Activated CD4-positive, alpha-beta T cell treated with anti-CD3 and anti-CD28 coated beads, Interleukin-2, amount 50 U/mL, for 48 hours (primary cell): Measurements from ENCODE around the gene DNASE1.
"Not testable (repeated sequence)": the region's sequence is repeated elsewhere in the genome, so short reads cannot be mapped to it uniquely, and the experiment has no call there.

ENCODE experiments used
- DNase-seq, 2 experiments: peaks; one replicate each; pipeline ENCODE4 v3.0.0-alpha.2; 2020

DNASE1 gene

GRCh38 chr16:3641801-3642396, 12.6 kb upstream of the DNASE1 start:
- no peak for DNase-seq

DNA sequence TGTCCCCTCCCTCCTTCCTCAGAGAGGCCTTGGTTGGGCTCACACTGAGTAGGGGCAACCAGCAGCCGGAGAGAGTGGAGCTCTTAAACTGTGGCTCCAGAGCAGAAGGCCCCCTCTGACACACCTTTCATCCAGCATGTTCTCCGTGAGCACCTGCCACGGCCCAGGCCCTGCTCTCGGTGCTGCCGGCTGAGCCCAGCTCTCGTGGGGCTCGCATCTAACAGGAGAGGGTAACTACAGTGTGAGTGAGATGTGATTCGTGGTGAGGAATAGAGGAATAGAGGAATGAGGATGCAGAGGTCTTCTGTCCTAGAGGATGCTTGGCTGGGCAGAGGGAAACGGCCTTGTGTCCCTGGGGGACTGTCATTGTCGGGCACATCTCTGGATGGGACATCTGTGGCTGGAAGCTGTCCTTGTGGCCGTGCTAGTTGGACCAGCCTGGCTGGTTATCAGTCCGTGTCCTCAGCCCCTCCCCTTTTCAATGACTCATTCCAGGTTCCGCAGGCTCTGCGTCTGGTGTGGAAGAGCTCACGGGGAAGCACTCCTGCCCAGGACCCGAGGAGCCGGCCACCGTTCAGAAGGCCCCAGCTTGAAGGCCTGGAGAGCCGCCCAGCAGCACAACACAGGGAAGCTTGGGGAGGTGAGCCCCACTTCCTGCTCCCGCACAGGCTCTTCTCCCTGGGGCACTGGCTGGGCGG, 11.9 kb upstream of the DNASE1 start:
- no peak for DNase-seq

DNA sequence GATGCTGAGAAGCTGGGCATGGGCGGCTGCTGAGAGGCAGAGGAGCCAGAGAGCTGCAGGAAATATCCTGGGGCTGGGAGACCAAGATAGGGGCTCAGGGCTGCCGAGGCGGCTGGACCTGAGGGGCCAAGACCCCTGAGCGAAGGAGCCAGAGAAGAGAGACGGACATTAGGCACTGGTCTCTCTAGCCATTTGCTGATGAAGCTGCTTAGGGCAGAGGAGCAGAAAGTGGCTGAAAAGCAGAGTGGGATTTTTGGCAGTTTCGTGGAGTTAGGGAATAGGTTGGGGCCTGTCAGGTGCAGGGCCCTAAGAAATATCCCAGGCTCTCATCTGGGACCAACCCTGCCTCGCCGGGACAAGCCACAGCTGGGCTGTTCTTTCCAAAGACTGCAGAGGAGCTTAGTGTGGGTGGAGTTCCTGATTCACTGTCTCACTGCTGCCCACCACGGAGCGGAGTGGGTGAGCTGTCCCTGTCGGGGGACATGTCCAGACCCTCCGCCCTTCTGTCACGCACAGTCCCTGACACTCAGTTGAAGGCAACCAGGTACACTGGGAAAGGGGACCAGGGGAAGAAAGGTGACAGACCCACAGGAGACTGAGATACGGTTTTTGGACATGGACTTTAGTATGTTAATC, 11.3 kb upstream of the DNASE1 start:
- no peak for DNase-seq

DNA sequence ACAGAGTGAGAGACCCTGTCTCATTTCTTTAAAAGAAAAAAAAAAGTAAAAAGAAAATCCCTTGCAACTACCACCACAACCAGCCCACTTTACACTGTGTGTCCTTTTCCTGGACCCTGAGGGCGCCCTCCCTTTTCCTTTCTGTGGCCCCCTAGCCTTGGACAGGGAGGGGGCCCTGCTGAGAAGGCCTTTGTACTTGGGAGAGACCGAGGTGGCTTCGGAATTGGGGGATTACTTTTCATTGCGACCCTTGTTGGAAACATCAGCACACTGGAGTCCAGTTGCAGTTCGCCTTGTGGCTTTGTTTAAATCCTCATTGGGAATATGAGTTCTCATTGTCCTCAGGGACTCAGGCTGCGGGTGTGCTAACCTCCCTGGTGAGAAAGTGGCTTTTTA, 9.4 kb upstream of the DNASE1 start:
- no peak for DNase-seq

DNA sequence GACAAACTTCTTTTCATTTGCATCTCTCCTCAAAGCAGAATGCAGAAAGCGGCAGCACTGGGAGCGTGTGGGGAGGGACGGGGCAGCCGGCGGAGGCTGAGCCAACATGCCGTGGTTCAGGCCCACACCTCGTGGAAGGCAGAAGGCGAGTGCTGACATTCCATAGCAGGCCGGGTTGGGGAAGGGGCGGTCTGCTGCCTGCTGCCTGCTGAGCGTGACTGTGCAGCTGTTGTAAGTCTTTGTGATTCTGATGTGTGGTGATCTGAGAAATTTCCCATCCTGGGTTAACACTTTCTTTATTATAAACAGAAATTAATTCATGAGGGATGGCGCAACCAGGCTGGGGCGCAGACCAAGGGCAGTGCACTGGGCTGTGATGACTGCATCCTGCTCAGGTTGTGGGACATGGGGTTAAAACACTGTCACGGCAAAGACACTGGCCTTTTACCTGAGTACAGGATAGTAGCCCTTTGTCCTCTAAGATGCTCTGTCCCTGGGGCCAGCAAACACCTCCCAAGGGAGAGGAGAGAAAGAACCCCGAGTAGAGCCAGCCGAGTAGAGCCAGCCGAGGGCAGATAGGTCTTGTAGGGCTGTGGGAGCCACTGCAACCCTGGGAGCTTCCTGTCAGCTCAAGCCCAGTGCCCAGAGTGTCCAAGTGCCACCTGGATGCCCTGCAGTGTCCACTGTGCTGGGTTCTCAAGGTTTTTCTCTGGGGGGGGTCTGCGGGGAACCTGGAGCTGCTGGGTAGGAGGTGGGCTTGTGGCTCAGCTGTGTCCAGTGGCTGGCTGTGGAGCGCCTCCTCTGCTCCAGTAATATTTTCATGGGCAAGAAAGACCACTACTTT, 8.8 kb upstream of the DNASE1 start:
- DNase-seq: no peak

DNA sequence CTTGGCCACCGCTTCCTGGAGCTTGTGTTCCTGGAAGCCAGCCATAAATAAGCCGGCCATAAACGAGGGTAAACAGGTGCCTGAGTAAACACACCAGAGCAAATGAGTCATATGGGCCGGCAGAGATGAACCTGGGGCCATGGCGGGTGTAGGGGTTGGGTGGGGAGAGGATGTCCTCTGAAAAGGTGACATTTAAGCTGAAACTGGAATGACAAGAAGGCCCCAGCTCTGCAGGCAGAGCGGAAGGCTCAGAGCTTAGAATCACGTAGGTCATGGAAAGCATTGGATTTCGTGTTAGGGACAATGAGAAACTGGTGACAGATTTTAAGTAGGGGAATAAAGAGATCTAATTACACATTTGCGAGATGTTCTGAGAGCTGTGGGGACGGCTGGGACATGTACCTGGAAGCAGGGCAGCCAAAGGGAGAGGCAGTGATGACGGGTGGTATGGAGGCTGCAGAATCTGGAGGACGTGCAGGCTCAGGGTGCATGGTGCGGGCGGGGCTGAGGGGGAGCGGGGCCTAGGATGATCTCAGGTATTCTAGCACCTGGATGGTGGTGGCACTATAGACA, 8.1 kb upstream of the DNASE1 start:
- DNase-seq: no peak

GRCh38 chr16:3650631-3651265, 3.7 kb upstream of the DNASE1 start:
- no peak for DNase-seq

DNA sequence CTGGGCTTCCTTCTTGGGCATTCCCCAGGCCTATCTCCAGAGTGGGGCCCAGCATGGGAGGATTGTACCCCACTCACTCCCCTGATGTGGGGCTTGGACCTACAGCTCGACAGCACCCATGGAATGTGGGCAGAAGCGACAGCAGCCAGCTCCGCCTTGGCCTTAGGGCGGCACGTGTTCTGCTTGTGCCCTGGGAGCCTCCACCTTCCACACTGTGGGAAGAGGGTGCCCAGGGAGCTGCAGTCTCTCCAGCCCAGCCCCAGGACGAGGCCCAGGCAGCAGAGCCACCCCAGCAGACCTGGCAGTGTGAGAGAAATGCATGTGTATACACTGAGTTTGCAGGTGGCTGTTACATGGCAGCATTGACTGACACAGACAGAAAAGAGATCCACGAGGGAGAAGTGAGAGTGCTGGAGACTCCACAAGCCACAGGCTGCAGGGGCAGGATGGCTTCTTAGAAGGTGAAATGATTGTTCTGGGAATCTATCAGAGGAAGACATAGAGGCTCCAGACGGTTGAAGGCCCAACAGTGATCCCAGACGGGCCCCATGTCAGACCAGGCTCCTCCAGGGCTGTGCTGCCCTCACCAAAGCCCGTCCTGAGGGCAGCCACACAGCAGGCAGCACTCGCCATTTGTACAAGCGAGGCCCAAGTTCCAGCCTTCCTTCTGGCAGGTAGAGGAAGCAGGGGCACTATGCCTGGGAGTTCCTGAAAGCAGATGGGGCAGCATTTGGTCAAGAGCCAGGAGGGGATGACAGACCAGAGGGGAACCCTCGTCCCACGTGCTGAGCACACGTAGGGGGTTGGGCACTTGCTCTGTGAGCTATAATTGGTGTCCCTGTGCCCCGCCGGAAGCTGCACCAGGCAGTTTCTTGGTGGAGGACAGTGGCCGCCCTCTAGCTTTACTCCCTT, 2.8 kb upstream of the DNASE1 start:
- DNase-seq: no peak

- DNase-seq: no peak
These were observed 1.9 kb upstream of the DNASE1 start for GRCh38 chr16:3652373-3653195.

GRCh38 chr16:3655030-3655395, 522 bp downstream of the DNASE1 start:
- no peak for DNase-seq

DNA sequence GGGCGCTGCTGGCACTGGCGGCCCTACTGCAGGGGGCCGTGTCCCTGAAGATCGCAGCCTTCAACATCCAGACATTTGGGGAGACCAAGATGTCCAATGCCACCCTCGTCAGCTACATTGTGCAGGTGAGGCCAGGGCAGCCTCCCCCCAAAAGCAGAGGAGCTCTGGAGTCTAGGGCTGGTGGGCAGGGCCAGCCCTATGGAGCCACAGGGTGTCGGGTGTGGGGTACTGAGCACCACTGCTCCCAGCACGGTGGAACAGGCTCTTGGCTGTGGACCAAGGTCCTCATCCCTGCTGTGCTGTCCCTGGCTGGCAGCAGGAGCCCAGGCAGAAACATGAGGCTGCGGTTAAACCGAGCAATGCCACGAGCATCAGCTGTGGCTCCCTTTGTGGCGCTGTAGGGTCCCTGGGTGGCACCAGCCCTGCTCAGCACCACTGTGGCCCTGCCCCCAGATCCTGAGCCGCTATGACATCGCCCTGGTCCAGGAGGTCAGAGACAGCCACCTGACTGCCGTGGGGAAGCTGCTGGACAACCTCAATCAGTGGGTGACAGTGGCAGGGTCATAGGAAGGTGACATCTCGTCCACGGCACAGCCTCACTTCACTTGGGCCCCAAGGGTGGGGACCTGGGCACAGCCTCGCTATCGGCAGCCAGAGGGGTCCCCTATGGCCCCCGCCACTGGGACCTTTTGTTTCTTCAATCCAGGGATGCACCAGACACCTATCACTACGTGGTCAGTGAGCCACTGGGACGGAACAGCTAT, 1.1 kb downstream of the DNASE1 start:
- DNase-seq: no peak

DNA sequence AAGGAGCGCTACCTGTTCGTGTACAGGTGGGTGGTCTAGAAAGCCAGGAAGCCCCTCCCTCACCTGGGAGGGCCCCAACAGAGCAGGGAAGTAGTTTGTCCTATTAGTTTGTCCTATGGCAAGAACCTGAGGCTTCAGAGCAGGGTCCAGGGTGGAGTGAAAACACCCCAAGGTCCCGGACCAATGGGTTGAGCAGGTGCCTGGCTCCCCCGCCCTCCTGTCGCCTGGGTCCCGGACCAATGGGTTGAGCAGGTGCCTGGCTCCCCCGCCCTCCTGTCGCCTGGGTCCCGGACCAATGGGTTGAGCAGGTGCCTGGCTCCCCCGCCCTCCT, 1.6 kb downstream of the DNASE1 start:
- not testable (repeated sequence) for DNase-seq

GRCh38 chr16:3656491-3657468, 2.3 kb downstream of the DNASE1 start:
- DNase-seq: peak; percentile 21 to 40

DNA sequence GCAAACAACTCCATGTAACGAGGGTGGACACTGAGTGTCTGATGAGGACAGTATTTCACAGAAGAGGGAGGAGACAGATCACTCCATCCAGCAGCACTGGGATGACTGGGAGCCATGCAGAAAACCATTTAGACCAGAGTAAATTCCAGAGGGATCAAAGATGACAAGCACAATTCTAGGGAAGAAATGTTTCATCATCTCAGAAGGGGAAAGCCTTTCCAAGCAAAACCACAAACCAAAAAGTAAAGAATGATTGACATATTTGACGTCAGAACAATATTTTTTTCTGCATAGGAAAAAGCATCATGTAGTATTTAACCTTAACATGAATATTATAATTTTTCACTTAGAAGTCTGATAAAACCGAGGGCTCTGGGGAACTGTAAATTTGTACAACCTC, 4.8 kb downstream of the DNASE1 start:
- no peak for DNase-seq

- DNase-seq: no peak
These were observed 6.8 kb downstream of the DNASE1 start for GRCh38 chr16:3661311-3661710.

- no peak for DNase-seq
These were observed 7.4 kb downstream of the DNASE1 start for GRCh38 chr16:3661922-3662321.

- no peak for DNase-seq
These were observed 8.1 kb downstream of the DNASE1 start for GRCh38 chr16:3662601-3663000.

GRCh38 chr16:3664187-3664896, 9.9 kb downstream of the DNASE1 start:
- DNase-seq: no peak
